ENCODE measurements around the gene PGAP1. TPM values are rescaled to one million over a fixed set of nuclear protein-coding genes. Genes with fewer than 3 reads are reported as not detected.

PGAP1 gene
- total and polyA plus RNA-seq, 2 donors from 2014 or later: 1.9 to 10.1 TPM

DNA sequence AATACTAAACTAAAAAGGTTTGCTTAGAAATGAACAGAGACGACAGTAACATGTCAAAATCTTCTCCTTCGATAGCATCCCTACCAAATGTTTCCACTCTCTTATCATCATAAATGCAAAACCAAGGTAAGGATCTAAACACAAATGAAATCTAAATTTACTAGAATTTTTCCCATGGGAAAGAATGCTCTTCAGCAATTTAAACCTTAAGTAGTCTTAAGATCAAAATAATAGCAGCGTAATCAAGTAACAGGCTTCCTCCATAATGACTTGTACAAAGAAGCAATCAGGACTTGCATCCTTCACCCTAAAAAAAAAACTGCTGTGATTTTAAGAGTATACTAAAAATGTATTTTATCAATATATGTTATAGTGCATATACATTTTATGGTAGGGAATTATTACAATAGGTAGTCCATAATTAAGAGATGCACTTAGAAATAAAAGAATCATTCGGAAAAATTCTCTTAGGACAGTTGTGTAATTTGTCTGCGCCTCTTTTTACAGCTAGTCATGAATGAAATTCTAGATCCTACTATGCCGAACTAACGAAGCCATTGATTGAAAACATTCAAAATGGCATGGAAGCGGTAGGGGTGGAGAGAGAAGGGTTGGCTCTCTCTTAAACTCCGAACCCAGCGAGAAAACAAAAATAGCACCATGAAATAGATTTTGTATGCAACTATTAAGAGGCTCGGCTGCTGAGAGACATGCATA lies 1.3 kb downstream of the PGAP1 start:
- H3K9me3 ChIP-seq (ENCODE audit: control insufficient read depth in 2 of 3, insufficient read depth in 1 of 3, low read length in 3 of 3): no peaks in the 10 kb centered on the region
- TF ChIP-seq, protein P1, sequence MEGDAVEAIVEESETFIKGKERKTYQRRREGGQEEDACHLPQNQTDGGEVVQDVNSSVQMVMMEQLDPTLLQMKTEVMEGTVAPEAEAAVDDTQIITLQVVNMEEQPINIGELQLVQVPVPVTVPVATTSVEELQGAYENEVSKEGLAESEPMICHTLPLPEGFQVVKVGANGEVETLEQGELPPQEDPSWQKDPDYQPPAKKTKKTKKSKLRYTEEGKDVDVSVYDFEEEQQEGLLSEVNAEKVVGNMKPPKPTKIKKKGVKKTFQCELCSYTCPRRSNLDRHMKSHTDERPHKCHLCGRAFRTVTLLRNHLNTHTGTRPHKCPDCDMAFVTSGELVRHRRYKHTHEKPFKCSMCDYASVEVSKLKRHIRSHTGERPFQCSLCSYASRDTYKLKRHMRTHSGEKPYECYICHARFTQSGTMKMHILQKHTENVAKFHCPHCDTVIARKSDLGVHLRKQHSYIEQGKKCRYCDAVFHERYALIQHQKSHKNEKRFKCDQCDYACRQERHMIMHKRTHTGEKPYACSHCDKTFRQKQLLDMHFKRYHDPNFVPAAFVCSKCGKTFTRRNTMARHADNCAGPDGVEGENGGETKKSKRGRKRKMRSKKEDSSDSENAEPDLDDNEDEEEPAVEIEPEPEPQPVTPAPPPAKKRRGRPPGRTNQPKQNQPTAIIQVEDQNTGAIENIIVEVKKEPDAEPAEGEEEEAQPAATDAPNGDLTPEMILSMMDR (IDR thresholded peaks at IDR 0.05; ENCODE audit: borderline replicate concordance, extremely low read depth, insufficient read depth): no peak
- no peaks in the 10 kb centered on the region for H3K27me3 ChIP-seq (ENCODE audit: control insufficient read depth, insufficient read depth, low read length)
- DNase-seq: no peak
- peak overlapping the region; percentile 15 to 90 (median 89) for H3K9ac ChIP-seq (ENCODE audit: low read length in 3 of 3)
- peaks cover 0 to 7% (median 6%) of the 10 kb centered on the region in 3 donors for H3K4me1 ChIP-seq (ENCODE audit: control insufficient read depth in 2 of 3, insufficient read depth in 2 of 3, low read depth in 1 of 3, low read length in 3 of 3)
- intact Hi-C loops (cut with DNase I): no loop called here
- no peak for FAIRE-seq
- H3K27ac ChIP-seq (ENCODE audit: low read depth in 2 of 2, low read length in 2 of 2): no peak overlapping the region
- no peaks in the 10 kb centered on the region for H3K36me3 ChIP-seq (ENCODE audit: control insufficient read depth in 2 of 3, insufficient read depth in 3 of 3, low read length in 3 of 3)
- H3K4me3 ChIP-seq (ENCODE audit: low read length in 3 of 3): peak overlapping the region; percentile 94 to 97 (median 96)

DNA sequence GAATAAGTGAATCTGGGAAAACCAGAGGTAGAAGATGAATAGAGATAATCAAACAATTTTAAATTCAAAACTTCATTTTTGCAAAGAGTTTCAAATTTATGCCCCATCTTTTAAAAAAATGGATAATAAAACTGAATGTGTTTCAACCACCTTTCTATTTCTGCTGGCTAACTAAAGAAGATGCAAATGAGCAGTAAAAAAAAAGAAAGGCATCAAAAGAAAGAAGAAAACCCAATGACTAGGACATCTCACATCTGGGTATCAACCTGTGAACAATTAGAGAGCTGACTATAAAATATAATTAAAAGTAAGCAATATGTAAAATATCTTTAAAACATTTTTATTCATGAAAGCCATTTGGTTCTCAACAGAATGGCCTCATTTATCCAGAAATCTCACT lies 2.5 kb downstream of the PGAP1 start:
- FAIRE-seq (no peak), DNase-seq (no peak)
- H3K4me3 ChIP-seq (ENCODE audit: low read length in 3 of 3): no peak overlapping the region
- peaks cover 0 to 7% (median 6%) of the 10 kb centered on the region in 3 donors for H3K4me1 ChIP-seq (ENCODE audit: control insufficient read depth in 2 of 3, insufficient read depth in 2 of 3, low read depth in 1 of 3, low read length in 3 of 3)
- no peak overlapping the region for H3K9ac ChIP-seq (ENCODE audit: low read length in 3 of 3)
- no peaks in the 10 kb centered on the region for H3K9me3 ChIP-seq (ENCODE audit: control insufficient read depth in 2 of 3, insufficient read depth in 1 of 3, low read length in 3 of 3)
- H3K36me3 ChIP-seq (ENCODE audit: control insufficient read depth in 2 of 3, insufficient read depth in 3 of 3, low read length in 3 of 3): no peaks in the 10 kb centered on the region
- H3K27ac ChIP-seq (ENCODE audit: low read depth in 2 of 2, low read length in 2 of 2): no peak overlapping the region
- no peaks in the 10 kb centered on the region for H3K27me3 ChIP-seq (ENCODE audit: control insufficient read depth, insufficient read depth, low read length)
- TF ChIP-seq, protein P1 (IDR thresholded peaks at IDR 0.05; ENCODE audit: borderline replicate concordance, extremely low read depth, insufficient read depth): no peak
- intact Hi-C loops (cut with DNase I): no loop called here

DNA sequence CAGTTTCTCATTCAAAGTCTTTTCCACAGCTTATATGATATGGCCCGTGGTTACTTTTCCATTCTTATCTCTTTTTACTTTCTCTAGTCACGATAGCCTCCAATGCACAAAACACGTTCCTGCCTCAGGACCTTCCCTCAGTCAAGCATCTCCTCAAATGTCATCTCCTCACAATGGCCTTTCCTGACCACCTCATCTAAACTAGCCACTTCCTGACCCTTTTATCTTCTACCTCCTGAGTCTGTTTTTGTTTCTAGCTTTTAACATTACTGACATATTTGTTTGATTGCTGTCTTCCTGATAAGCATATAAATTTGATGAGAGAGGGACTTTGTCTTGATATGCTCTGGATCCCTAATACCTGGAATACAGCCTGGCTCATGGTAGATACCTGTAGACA lies 7.6 kb downstream of the PGAP1 start:
- TF ChIP-seq, protein P1 (IDR thresholded peaks at IDR 0.05; ENCODE audit: borderline replicate concordance, extremely low read depth, insufficient read depth): no peak
- H3K9ac ChIP-seq (ENCODE audit: low read length in 3 of 3): no peak overlapping the region
- FAIRE-seq (no peak), DNase-seq (no peak)
- H3K36me3 ChIP-seq (ENCODE audit: control insufficient read depth in 2 of 3, insufficient read depth in 3 of 3, low read length in 3 of 3): peaks cover 2 to 8% (median 4%) of the 10 kb centered on the region in 3 donors
- H3K27me3 ChIP-seq (ENCODE audit: control insufficient read depth, insufficient read depth, low read length): no peaks in the 10 kb centered on the region
- intact Hi-C loops (cut with DNase I): no loop called here
- H3K9me3 ChIP-seq (ENCODE audit: control insufficient read depth in 2 of 3, insufficient read depth in 1 of 3, low read length in 3 of 3): no peaks in the 10 kb centered on the region
- H3K27ac ChIP-seq (ENCODE audit: low read depth in 2 of 2, low read length in 2 of 2): no peak overlapping the region
- H3K4me1 ChIP-seq (ENCODE audit: control insufficient read depth in 2 of 3, insufficient read depth in 2 of 3, low read depth in 1 of 3, low read length in 3 of 3): no peaks in the 10 kb centered on the region
- H3K4me3 ChIP-seq (ENCODE audit: low read length in 3 of 3): no peak overlapping the region

All from kidney (tissue), 14 donors.